ENCODE results near the gene DGKE.

The DGKE gene

DNA sequence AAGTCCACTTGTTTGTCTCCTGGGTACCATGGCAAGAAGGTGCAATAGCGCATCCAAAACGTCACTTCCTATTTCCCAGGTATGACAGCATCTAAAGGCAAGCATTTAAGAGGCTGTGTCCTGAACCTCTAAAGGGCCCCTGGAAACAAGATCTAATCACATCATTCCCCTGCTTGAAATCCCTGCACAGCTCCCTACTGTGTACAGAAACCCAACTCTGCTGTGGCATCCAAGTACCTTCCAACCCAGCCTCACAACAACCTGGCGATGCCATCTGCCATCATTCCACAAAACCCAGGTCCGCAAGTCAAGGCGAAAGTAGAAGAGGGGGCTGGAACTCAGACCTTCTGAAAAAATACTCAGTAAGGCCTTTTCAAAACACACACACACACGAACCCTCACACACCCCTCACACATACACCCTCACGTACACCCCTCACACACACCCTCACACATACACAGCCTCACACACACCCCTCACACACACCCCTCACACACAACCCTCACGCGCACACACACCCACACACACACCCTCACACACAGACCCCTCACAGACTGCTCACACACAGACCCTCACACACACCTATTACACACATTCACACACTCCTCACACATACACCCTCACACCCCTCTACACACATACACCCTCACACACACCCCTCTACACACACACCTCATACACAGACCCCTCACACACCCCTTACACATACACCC lies 24.7 kb upstream of the DGKE start:
- Histone ChIP-seq H3K79me2 (ENCODE audit: insufficient read depth, low read depth) (no peaks in the 10 kb centered on the region), H3K4me2 (no peak overlapping the region), H3K4me1 (ENCODE audit: low read depth, poor library complexity, severe bottlenecking) (no peaks in the 10 kb centered on the region), H2AFZ (ENCODE audit: low read depth) (no peak overlapping the region), H3K36me3 (ENCODE audit: insufficient read depth) (no peaks in the 10 kb centered on the region), H3K4me3 (IDR thresholded peaks at IDR 0.05; ENCODE audit: insufficient read depth, low read depth, low read length) (no peak overlapping the region), H3K27me3 (ENCODE audit: insufficient read depth, low read depth) (no peaks in the 10 kb centered on the region), H3K9ac (no peak overlapping the region), H3K27ac (no peak overlapping the region), H4K20me1 (ENCODE audit: insufficient read depth) (no peaks in the 10 kb centered on the region)
- TF ChIP-seq, protein P1, sequence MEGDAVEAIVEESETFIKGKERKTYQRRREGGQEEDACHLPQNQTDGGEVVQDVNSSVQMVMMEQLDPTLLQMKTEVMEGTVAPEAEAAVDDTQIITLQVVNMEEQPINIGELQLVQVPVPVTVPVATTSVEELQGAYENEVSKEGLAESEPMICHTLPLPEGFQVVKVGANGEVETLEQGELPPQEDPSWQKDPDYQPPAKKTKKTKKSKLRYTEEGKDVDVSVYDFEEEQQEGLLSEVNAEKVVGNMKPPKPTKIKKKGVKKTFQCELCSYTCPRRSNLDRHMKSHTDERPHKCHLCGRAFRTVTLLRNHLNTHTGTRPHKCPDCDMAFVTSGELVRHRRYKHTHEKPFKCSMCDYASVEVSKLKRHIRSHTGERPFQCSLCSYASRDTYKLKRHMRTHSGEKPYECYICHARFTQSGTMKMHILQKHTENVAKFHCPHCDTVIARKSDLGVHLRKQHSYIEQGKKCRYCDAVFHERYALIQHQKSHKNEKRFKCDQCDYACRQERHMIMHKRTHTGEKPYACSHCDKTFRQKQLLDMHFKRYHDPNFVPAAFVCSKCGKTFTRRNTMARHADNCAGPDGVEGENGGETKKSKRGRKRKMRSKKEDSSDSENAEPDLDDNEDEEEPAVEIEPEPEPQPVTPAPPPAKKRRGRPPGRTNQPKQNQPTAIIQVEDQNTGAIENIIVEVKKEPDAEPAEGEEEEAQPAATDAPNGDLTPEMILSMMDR (conservative IDR thresholded peaks at IDR 0.05; ENCODE audit: low read depth, low read length), result no peak

DNA sequence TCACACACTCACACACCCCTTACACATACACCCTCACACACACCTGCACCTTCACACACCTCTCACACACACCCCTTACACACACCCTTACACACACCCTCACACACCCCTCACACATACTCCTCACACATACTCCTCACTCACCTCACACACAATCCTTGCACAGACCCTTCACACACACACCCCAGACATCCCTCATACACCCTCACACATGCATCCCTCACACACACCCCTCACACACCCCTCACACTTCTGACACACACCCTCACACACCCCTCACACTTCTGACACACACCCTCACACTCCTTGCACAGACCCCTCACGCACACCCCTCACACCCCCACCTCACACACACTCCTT lies 24.2 kb upstream of the DGKE start:
- Histone ChIP-seq H3K27me3 (ENCODE audit: insufficient read depth, low read depth) (no peaks in the 10 kb centered on the region), H3K4me2 (no peak overlapping the region), H3K36me3 (ENCODE audit: insufficient read depth) (no peaks in the 10 kb centered on the region), H4K20me1 (ENCODE audit: insufficient read depth) (no peaks in the 10 kb centered on the region), H3K27ac (no peak overlapping the region), H2AFZ (ENCODE audit: low read depth) (no peak overlapping the region), H3K4me1 (ENCODE audit: low read depth, poor library complexity, severe bottlenecking) (no peaks in the 10 kb centered on the region), H3K79me2 (ENCODE audit: insufficient read depth, low read depth) (no peaks in the 10 kb centered on the region), H3K9ac (no peak overlapping the region), H3K4me3 (IDR thresholded peaks at IDR 0.05; ENCODE audit: insufficient read depth, low read depth, low read length) (no peak overlapping the region)
- TF ChIP-seq, protein P1 (conservative IDR thresholded peaks at IDR 0.05; ENCODE audit: low read depth, low read length), result no peak

DNA sequence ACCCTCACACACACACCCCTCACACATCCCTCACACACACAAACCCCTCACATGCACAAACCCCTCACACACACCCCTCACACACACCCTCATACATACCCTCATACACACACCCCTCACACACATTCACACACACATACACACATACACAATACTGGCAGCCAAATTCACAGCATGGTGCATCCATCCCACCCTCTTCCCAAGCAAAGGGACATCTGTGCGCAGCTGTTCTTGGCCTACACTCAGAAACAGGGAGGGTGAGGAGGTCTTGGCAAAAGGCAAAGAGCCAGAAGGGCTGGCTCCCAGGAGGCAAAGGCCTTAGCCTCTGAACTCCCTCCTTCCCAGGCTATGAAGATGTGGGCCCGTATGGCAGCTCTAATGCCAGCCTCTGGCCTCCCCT lies 23.6 kb upstream of the DGKE start:
- Histone ChIP-seq H4K20me1 (ENCODE audit: insufficient read depth) (no peaks in the 10 kb centered on the region), H3K36me3 (ENCODE audit: insufficient read depth) (no peaks in the 10 kb centered on the region), H3K27ac (no peak overlapping the region), H3K27me3 (ENCODE audit: insufficient read depth, low read depth) (no peaks in the 10 kb centered on the region), H3K4me2 (no peak overlapping the region), H3K79me2 (ENCODE audit: insufficient read depth, low read depth) (no peaks in the 10 kb centered on the region), H3K4me1 (ENCODE audit: low read depth, poor library complexity, severe bottlenecking) (no peaks in the 10 kb centered on the region), H3K4me3 (IDR thresholded peaks at IDR 0.05; ENCODE audit: insufficient read depth, low read depth, low read length) (no peak overlapping the region), H2AFZ (ENCODE audit: low read depth) (no peak overlapping the region), H3K9ac (no peak overlapping the region)
- TF ChIP-seq, protein P1 (conservative IDR thresholded peaks at IDR 0.05; ENCODE audit: low read depth, low read length), result no peak

DNA sequence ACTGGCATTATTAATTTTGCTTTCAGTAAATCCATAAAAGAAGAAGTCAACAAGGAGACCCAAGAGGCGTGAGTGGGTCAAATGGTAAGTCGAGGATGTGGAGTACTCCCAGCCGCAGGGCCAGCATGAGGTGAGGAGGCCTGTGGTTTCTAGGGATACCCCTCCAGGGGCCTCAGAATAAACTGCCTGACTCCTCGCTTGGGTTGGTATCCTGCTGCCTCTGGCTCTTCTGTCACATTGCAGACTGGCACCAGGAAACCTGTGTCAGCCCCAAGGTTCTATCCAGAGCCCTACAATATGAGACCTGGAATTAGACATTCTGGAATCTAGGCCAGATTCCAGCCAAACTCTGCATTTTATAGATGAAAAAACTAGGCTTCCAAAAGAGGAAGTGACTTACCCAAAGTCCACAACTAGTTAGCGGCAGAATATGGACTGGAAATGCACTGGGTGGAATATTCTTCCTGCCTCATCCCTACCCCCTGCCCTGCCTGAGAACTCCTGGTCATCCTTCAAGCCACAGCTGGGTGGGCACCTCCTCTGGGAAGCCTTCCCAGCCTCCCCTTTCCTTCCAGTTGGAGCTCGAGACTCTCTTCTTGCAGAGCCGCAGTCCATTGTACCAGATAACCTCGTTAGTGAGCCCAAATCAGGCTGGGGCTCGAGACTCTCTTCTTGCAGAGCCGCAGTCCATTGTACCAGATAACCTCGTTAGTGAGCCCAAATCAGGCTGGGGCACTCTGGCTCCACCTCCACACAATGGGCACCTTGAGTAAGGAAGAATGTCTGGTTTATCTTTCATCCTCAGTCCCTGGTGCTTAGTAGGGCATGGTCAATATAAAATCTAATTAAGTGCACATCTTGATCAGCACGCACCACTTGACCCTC lies 22.8 kb upstream of the DGKE start:
- Histone ChIP-seq H3K4me1 (ENCODE audit: low read depth, poor library complexity, severe bottlenecking) (no peaks in the 10 kb centered on the region), H3K4me3 (IDR thresholded peaks at IDR 0.05; ENCODE audit: insufficient read depth, low read depth, low read length) (no peak overlapping the region), H4K20me1 (ENCODE audit: insufficient read depth) (no peaks in the 10 kb centered on the region), H3K27me3 (ENCODE audit: insufficient read depth, low read depth) (no peaks in the 10 kb centered on the region), H3K36me3 (ENCODE audit: insufficient read depth) (no peaks in the 10 kb centered on the region), H3K27ac (no peak overlapping the region), H3K79me2 (ENCODE audit: insufficient read depth, low read depth) (no peaks in the 10 kb centered on the region), H2AFZ (ENCODE audit: low read depth) (no peak overlapping the region), H3K4me2 (no peak overlapping the region), H3K9ac (no peak overlapping the region)
- TF ChIP-seq, protein P1 (conservative IDR thresholded peaks at IDR 0.05; ENCODE audit: low read depth, low read length), result no peak
